Stimulated activated CD4-positive, alpha-beta T cell treated with anti-CD3 and anti-CD28 coated beads, Interleukin-1b, Interleukin-23, amount 100 ng/mL, for 4 hours (primary cell): Measurements from ENCODE around the gene KCNH4.
"Not testable (repeated sequence)": the region's sequence is repeated elsewhere in the genome, so short reads cannot be mapped to it uniquely, and the experiment has no call there.

Experiments used
- DNase-seq, 2 donors: peaks; one replicate each; pipeline ENCODE4 v3.0.0-alpha.2; 2020; ENCODE audit warnings: low read depth in 2 of 2

Gene KCNH4

DNA sequence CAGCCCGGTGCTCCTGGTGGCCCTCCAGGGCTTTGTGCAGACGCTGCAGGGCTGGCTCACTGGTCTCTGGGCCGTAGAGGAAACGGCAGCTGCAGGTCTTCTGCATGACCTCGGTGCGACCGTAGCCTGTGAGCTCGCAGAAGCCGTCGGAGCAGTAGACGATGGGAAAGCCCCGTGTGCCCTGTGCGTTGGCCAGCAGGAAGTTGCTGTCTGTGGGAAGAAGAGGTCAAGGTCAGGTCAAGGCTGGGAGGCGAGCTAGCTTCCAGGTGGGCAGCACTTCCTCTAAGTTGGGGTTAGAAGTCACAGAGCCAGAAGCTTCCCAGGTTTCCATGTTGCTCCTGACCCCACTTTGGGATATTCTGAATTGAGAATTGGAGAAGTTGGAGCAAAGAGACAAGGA, 2.1 kb downstream of the KCNH4 start:
- no peak for DNase-seq

DNA sequence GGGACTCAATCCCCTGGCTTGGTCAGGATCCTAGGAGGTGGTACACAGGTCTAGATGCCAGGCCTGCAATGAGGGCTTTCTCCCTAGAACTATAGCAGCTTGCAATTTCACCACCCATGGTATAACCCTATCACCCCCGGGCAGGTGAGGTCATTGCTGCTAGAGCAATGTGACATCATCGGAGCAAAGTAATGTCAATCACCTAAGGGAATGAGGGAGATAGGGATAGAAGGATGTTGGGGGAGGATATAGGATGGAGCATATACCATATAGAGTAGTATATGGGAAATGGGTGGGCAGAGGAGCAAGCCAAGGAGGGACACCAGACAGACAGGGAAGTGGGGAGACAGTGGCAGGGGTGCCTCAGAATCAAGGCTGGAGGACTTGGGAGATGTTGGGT, 3.3 kb downstream of the KCNH4 start:
- DNase-seq, result no peak

DNA sequence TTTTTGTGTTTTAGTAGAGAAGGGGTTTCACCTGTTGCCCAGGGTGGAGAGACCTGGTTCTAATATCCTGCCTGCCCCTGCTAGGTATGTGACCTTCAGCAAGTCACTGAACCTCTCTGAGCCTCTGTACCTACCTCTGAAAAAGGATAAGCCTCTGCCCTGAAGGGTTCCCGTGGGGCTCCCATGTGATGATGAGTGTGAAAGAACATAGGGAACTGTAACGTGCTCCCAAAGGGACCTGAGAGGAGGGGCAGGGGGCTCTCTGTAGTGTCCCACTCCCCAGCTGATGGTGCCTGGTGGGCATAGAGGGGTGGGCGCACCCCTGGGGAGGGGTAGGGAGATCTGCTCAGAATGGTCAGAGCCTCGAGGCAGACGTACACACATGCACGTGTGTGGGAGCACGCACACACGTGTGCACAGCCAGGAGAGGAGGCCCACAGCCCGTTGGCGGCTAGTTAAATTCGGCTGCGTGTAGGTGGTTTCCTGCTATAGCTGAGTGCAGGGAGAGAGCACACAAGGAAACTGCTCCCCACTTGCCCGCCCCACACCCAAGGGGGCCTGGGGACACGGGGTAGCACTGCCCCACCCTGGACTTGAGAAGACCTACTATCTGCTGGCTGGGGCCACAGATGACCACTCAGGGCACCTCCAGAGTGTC, 6.7 kb downstream of the KCNH4 start:
- no peak for DNase-seq

DNA sequence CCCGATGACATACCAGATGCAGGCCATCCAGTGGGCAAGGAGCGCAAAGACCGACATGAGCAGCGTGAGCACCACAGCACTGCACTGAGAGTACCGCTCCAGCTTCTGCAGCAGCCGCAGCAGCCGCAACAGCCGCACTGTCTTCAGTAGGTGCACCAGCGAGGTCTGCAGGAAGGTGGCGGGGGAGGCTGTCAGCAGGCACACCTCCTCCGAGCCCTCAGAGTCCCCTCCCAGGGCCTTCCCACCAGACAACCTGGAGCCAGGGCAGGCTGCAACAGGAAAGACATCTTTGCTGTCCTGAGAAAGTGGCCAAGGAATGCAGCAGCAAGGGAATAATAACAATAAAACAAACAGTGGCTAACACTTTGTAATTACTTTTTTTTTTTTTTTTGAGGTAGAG, 9.1 kb downstream of the KCNH4 start:
- DNase-seq, result no peak

DNA sequence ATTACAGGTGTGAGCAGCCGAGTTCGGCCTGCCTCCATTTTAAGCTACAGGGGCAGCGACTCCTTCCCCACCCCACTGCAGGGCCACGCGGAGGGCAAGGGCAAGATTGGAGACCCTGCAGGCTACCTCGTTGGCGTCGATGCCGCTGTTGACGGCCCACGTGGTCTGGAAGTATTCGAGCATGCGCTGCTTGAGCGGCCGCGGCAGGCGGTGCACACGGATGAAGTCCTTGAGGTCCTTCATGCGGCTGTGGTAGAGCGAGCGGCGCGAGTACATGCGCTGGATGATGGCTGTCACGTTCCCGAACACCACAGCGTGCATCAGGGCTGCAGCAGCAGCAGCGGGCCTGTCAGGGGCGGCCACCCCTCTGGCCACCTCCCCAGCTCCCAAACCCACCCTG, 11.6 kb downstream of the KCNH4 start:
- DNase-seq, result no peak

DNA sequence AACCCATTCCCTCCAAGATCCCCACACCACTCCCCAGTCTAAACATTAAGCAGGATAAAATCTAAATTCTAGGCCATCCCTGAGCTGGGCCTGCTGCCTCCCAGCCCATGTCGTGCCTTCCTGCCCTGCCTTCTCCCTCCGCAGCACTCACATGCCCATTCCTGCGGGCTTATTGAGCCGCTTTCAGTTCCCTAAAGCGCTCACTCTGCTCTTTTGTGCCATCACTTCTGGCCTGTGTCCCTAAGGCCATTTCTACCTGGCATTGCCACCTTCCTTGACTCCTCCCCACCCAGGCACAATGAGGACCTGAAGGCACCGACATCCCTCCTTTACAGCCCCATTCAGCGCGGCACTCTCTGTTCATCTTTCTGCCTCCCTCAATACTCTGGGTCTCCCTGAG, 13.1 kb downstream of the KCNH4 start:
- no peak for DNase-seq

DNA sequence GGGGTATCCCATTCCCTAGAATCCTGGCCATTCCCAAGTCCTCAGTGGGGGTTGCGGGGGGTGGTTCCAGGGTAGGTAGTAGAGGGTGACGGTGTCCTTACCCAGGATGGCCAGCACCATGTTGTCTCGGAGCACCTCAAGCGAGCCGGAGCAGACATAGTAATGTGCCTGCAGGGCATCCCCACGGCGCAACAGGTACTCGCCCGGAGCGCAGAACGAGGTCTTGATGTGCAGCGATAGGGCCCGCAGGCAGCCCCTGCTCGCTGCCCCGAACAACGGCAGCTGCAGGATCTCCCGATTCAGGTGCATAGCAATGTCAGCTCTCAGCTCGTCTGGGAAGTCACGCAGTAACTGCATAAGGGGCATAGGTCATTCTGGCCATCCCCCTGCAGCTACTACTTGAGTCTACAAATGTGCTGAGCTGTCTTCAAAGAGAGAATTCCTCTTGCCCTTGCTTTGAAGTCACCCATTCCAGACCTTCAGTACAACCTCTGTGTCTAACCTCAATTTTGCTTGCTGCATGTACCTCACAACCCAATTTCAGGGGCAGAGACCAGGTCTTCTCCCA, 14.7 kb downstream of the KCNH4 start:
- no peak for DNase-seq

DNA sequence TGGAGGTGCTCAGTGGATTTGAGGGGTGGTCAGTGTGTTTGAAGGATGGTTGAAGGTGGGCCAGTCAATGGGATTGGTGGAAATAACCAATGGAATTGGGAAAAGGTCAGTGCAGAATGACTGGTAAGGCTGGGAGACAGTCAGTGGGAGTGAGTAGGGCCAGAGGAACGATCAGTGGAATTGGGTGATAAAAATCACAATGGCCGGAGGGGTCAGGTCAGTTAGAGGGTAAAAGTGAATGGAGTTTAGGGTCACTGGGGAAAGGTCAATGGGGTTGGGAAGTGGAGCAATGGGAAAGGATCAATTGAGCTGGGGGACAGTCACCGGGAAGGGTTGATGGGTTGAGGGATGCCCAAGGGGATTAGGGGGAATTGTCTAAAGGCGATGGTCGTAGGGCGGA, 15.2 kb downstream of the KCNH4 start:
- DNase-seq, result no peak

DNA sequence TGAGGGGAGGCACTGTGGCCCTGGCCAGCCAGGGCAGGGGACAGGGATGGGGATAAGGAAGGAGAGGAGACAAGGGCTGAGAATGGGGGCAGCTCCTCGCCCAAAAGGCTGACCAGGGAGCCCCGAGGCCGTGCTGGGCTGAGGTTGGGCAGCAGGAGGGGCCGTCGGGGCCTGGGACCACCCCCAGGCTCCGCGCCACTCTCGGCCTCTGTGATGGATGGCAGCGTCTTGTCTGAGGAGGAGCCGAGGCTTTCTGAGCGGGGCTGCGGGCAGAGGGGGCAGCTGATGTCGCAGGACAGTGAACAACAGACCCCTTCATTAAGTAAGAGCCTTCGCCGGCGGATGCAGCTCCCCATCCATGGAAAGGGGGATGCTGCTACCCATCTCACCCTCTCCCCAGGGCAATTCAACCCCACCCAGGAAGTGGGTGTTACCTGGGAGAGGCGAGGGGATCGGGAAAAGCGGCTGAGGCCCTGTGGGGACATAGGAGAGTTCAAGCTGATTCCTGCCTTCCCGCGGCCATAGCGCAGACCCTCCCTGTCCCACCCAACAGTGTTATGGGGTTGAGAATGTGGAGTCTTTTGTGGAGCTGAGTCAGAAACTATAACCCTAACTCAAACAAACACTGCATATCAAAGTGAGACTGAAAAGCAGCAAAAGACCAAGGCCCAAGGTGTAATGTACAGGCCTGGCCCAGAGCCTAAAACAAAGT, 17.1 kb downstream of the KCNH4 start:
- DNase-seq, result no peak

DNA sequence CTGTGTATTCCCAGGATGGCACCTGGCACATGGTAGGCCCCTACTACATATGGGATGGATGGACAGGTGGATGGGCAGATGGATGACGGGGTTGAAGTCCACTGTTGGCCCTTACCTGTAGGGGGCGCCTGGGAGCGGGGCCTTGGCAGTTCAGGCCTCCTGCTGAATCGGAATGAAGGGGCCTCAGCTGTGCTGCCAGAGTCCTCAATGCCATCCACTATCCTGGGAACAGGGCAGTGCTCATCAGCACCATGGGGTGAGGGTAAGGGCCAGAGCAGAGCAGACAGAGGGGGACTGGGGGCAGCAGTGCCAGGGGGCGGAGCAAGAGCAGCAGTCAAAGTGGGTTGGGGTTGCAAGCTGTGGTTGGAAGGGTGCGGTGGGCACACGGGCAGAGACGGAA, 17.8 kb downstream of the KCNH4 start:
- DNase-seq, result peak in 1 of 2 donors; percentile 39

DNA sequence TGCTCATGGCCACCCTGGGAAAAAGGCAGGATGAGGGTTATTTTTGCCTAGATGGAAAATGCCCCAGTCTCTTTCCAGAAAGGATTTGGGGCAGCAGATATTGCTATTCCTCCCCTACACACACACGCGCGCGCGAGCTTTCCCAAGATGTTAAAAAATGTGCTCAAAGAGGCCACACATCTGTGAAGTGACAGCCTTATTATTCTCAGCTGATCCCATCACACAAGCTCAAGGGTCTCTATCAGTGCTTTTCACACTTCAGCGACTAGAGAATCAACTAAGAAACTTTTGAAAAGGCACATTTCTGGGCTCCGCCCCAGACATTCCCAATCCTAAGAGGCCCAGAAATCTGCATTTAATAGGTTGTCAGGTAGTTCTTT, 20.4 kb downstream of the KCNH4 start:
- no peak for DNase-seq

DNA sequence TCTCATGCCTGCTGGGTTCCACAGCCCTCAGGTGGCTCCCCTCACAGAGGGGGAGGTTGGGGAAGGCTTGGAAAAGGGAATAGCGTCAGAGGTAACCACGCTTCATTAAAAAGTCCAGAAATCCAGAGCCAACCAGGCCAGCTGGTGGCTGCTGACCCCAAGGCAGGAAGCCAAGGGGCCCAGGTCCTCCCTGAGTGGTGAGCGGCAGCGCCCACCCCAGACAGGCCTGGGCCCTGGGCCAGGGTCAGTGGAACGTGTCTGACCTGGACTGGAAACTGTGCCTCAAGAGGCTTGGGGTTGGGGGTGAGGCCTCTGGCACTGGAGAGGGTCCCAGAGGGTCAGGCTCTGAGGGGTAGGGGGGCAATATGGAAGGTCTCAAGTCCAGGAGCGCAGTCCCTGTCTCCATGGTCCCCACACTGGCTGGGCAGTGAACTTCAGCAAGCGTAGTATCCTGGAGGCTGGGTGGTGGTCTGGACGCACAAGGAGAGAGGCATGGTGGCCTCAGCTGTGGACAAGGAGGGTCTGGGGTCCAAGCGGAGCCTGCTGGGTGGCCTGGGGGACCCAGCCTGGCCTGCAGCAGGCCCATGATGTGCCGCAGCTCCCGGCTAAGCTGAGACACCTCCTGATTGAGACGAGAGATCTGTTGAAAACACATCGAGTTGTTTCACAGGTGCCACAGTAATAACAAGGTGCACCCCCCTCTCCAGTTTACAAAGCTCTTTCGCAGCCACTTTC, 21.0 kb downstream of the KCNH4 start:
- no peak for DNase-seq

DNA sequence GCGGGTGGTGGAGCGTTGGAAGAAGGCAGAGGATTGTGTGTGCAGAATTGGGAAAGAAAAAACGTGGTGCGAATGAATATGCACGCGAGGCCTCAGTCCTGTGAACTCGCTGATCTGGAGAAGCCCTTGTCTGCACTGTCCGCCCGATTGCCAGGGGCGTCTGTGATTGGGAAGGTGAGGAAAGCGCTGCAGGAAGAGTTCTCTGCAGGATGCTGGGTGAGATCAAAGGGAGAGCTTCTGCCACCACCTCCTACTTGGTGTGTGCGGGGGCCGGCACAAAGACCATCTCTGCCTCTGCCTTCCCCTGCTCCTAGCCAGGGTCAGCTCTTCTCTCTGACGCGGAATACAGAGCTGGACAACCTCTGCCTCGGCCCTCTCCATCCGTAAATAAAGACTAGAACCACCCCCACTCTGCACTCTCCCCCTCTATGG, 25.3 kb downstream of the KCNH4 start:
- no peak for DNase-seq

DNA sequence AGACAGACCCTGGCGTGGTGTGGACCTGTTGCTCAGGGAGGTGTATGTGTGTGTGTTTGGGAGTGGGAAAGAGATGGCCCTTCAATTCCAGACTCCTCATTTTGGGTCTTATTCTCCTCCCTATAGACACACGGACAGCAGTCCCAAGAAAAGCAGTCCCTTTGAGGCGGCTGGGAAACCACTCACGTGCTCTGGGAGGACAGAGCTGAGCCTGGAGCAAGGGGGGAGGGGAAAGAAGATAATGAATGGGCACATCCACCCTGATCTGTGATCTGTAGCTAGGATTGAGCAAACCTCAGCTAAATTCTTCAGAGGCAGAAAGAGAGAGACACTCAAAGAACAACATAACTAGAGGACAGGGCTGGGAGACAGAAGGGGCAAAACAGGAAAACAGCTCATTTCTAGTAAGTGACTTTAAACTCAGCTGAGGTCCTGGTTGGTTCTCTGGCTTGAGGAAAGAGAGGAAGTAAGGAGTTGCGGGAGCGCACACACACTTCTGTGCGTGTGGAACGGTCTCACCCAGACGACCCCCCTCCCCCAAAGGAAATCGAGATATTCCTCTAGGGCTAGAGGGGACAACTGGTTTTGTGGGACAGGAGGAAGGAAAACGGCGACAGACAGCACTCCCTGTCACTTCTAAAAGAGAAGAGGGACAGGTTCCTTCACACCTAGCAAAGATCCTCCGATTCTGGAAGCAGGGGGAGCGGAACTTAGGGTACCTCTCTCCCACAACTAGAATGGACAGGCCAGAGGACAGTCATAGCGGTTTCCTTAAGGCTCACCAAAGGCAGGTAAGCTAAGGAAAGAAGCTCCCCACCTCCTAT, 26.8 kb downstream of the KCNH4 start:
- no peak for DNase-seq

DNA sequence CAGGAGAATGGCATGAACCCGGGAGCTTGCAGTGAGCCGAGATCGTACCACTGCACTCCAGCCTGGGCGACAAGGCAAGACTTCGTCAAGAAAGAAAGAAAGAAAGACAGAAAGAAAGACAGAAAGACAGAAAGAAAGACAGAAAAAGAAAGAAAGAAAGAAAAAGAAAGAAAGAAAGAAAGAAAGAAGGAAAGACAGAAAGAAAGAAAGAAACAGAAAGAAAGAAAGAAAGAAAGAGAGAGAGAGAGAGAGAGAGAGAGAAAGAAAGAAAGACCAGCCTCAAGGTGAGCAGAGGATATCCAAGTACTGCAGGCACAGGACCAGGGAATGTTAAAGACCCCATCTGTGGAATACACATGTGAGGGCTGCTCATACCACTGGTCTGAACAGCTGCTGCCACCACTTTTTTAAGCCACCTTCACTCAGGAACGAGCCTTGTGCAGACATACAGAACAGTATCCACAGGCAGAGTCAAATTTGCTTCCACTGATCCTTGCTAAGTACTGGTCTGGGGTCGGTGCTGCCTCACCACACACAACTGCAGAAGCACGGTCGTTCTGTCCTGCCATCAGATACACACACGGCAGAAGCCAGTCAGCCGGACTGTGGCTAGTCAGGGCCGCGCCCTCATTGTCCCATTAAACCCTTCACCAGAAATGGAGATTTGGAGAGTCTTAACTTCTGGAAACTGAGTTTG, 33.9 kb downstream of the KCNH4 start:
- DNase-seq, result no peak

DNA sequence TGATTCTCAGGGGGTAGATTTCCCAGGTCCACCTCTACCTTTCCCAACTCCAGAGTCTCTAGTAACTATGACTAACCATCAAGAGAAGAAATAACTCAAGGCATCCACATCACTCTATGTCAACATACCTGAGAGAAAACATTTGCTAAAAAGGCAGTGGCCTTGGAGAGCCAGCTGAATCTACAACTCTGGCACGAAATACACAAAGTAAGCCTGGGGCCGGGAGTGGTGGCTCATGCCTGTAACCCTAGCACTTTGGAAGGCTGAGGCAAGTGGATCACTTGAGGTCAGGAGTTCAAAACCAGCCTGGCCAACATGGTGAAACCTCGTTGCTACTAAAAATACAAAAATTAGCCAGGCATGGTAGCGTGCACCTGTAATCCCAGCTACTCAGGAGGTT, 37.8 kb downstream of the KCNH4 start:
- not testable (repeated sequence) for DNase-seq

DNA sequence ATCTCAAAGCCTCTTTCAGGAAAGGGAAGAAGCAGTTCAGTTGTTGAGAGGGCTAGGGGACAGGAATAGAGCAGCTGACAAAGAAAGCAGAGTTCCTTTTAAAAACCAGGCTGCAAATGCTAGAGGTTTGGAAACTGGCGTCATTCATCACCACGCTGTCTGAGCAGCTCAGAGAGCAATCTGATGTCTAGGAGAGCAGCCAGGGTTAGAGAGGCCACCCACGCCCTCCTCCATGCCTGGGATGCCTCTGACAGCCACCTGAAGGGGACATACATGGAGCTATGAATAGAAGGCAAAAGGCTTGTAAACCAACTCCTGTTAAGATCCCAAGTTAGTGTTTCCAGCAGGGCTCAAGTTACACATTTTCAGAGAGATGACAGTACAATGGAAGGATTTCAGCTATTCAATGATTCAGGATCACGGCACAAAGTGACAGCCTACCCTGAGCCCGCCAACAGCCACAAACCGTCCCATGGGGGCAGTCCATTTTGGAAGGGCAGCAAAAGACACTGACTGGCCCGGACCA, 38.5 kb downstream of the KCNH4 start:
- no peak for DNase-seq

DNA sequence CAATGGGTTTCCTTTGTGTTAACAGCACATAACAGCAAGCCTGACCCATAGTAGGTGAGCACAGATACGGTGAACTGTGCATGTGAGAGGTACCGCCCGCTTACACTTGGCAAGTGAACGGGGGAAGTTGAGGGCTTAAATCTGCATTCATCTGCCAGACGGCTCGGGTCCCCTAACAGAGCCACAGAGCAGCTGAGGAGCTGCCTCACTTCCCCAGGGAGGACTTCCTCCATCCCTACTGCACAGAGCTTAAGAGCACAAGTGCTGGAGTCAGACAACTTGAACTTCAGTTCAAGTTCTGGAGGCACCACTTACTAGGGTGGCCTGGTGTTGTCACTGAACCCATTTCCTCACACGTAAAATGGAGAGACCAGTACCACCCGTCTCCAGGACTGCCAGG, 39.6 kb downstream of the KCNH4 start:
- no peak for DNase-seq

DNA sequence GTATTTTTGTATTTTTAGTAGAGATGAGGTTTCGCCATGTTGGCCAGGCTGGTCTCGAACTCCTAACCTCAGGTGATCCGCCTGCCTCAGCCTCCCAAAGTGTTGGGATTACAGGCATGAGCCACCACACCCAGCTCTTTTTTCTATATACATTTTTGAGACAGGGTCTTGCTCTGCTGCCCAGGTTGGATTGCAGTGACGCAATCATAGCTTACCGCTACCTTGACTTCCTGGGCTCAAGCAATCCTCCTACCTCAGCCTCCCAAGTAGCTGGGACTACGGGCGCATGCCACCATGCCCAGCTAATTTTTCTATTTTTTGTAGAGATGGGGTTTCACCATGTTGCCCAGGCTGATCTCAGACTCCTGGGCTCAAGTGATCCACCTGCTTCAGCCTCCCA, 40.3 kb downstream of the KCNH4 start:
- DNase-seq, result not testable (repeated sequence)

DNA sequence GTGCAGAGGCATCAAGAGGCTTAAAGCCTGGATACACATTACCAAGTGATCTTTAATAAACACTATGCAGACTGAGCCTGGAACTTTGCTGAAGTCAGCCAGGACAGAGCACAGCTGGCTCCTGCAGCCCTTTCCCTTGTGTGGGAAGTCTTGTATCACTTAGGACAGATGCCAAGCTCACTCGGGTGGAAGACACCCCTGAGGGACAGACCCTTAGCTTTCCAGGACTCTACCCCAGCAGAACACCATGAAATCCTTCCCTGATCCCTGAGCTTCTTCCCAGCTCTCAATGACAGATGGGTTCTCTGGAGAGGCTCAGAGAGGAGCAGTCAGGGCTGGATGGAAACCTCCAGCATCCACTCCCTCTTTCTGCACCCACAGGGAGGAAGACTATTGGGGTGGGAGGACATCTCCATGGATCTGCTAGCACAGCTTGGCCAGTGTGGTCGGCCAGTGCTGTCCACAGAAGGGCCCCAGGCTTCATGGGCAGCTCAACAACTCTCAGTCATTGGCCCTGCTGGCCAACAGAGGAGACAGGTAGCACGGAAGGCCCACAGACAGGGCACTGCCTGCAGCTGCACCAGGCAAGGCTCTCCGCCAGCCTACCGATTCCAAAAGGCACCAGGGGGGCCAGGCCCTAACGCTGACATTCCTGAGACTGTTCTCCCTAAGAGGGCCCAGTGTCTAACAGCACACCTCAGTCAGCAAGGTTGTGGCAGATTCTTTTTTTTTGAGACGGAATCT, 42.0 kb downstream of the KCNH4 start:
- DNase-seq, result no peak
